Activated CD4-positive, alpha-beta T cell treated with anti-CD3 and anti-CD28 coated beads, Interleukin-2, Interleukin-6, amounts not matched to agents 100 ng/mL and 50 ng/mL, durations not matched to agents 16 hours and 8 hours (primary cell): ENCODE data around the gene WDR44.
"Not testable (repeated sequence)": the region's sequence is repeated elsewhere in the genome, so short reads cannot be mapped to it uniquely, and the experiment has no call there.

Source experiments
- DNase-seq: peaks from one replicate; pipeline ENCODE4 v3.0.0-alpha.2; 2020

WDR44 gene

GRCh38 chrX:118484216-118484903 lies 138.5 kb downstream of the WDR44 start:
- DNase-seq, result no peak

GRCh38 chrX:118486693-118487092 lies 140.8 kb downstream of the WDR44 start:
- not testable (repeated sequence) for DNase-seq

- no peak for DNase-seq
Measured at GRCh38 chrX:118493016-118493415, 147.1 kb downstream of the WDR44 start.

- no peak for DNase-seq
Measured at GRCh38 chrX:118493653-118494297, 147.9 kb downstream of the WDR44 start.

- peak; percentile 87 for DNase-seq
Measured at GRCh38 chrX:118495061-118495921, 149.4 kb downstream of the WDR44 start, which contains the start of gene DOCK11. TSS of gene DOCK11 (plus strand) at chrX:118495815. CDS start at chrX:118495972, 157 bp downstream.

GRCh38 chrX:118495958-118496762 lies 150.3 kb downstream of the WDR44 start:
- peak; percentile 85 for DNase-seq

GRCh38 chrX:118496763-118497079 lies 150.8 kb downstream of the WDR44 start:
- DNase-seq, result peak; percentile 12

GRCh38 chrX:118497180-118497818 lies 151.4 kb downstream of the WDR44 start:
- DNase-seq, result peak; percentile 56

- no peak for DNase-seq
Measured at GRCh38 chrX:118498351-118498750, 152.4 kb downstream of the WDR44 start.

GRCh38 chrX:118498755-118499154 lies 152.8 kb downstream of the WDR44 start:
- DNase-seq, result no peak

GRCh38 chrX:118499295-118499694 lies 153.4 kb downstream of the WDR44 start:
- no peak for DNase-seq
